Esophagus muscularis mucosa (tissue), 4 donors: ENCODE results near the gene ISG15. TPM values are rescaled to one million over a fixed set of nuclear protein-coding genes. Genes with fewer than 3 reads are reported as not detected.
"Not testable (repeated sequence)": the region's sequence is repeated elsewhere in the genome, so short reads cannot be mapped to it uniquely, and the experiment has no call there.

Experiments
- DNase-seq: peaks from one replicate; pipeline ENCODE4 v3.0.0-alpha.2; 2017; ENCODE audit errors: extremely low spot score
- H3K27ac ChIP-seq, 4 donors: fragments of 200-600 bp; sonication (generic); replicated peaks in 1 of 4; 1 replicate in 3 of 4; 2 replicates in 1 of 4; pipeline ENCODE4 v1.5.1; 2016 to 2019; ENCODE audit warnings: mild to moderate bottlenecking in 1 of 4
- H3K27me3 ChIP-seq, 4 donors: fragments of 200-600 bp; sonication (generic); one replicate each; pipeline versions ENCODE4 v1.5.1 to v1.6.0; 2016 to 2019
- H3K36me3 ChIP-seq, 4 donors: fragments of 200-600 bp; sonication (generic); one replicate each; pipeline ENCODE4 v1.5.1; 2016 to 2019
- H3K4me1 ChIP-seq, 4 donors: fragments of 200-600 bp; sonication (generic); one replicate each; pipeline ENCODE4 v1.5.1; 2016 to 2019
- H3K4me3 ChIP-seq, 4 donors: fragments of 200-600 bp; sonication (generic); 1 replicate in 2 of 4; 2 replicates in 2 of 4; pipeline ENCODE4 v1.5.1; 2016 to 2019; ENCODE audit warnings: mild to moderate bottlenecking in 4 of 4, moderate library complexity in 1 of 4
- H3K9me3 ChIP-seq, 4 donors: fragments of 200-600 bp; sonication (generic); 1 replicate in 3 of 4; 2 replicates in 1 of 4; pipeline ENCODE4 v1.5.1; 2016 to 2019
- EP300 ChIP-seq: sonication (generic); formaldehyde crosslinking; IDR thresholded peaks from one replicate; pipeline ENCODE4 v1.6.1; 2017; ENCODE audit warnings: antibody characterized with exemption
- POLR2A ChIP-seq: fragments of 450-650 bp; IDR thresholded peaks from one replicate; pipeline ENCODE4 v1.6.1; 2017; ENCODE audit warnings: antibody characterized with exemption, moderate library complexity, mild to moderate bottlenecking, low read depth
- POLR2AphosphoS5 ChIP-seq, 2 donors: sonication (generic); formaldehyde crosslinking; IDR thresholded peaks; one replicate each; pipeline ENCODE4 v1.6.1; 2017; ENCODE audit warnings: antibody characterized with exemption in 2 of 2
- WGBS: methylation state at CpG from one replicate; pipeline ENCODE4 v1.1.5; 2018; 5-methylcytosine and 5-hydroxymethylcytosine counted together
- intact Hi-C: fragments of 100-400 bp; cut with DNase I; formaldehyde crosslinking; loops from one replicate; pipeline ENCODE4 v1.15.1; 2023
- total RNA-seq, 4 donors: library from RNA; depleted of rRNA; stranded (reverse); fragments of >200 nt; gene quantifications; one replicate each; pipeline versions ENCODE4 v1.1.0 to v1.2.1, GENCODE V29; 2016
- TF ChIP-seq, protein P1 (sequence below), 3 experiments: fragments of 200-600 bp in 2 of 3; fragments of 450-650 bp in 1 of 3; sonication (generic) in 2 of 3; IDR thresholded peaks; one replicate each; pipeline ENCODE4 v1.5.1; 2017 to 2019; ENCODE audit warnings: antibody characterized with exemption in 3 of 3, mild to moderate bottlenecking in 2 of 3, moderate library complexity in 1 of 3

The ISG15 gene
- total RNA-seq, 4 donors from 2014 or later, result 39.4 to 74.9 (median 41.1) TPM

DNA sequence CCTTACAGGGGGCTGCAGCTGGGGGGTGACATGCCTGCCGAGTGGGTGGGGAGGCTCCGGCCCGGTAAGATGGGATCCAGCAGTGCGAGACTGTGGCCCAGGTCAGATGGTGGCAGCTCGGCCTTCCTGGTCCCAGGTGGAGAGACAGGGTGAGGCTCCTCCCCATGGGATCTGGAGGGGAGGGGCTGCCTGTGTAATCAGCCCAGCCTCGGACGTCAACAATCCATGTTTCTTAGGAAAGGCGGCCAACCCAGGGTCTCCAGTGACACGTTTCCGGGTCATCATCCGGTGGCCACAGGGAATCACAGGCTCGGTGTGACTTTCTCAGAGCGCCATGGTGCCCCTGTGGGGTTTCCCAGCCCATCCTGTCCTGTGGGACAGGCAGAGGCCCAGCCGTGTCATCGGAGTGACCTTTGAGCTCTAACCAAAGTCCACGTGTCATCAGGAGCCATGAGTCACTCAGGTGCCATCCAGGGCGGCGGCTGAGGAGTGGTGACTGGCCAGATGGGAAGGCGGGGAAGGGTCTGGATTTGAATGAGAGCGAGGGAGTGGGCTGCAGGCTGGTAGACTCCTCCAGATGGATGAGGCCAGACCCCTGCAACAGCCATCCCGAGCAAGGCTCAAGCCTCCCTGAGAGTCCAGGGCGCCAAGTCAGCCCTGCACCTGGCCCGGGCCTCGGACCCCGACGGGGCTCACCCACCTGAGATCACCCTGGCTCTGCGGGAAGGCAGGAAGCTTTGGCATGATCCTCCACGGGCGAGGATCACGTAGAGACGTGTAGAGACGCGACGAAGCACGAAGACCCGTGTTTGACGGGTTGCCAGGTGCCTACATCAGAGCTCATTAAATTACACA is 6.8 kb upstream of the ISG15 start:
- intact Hi-C loops, result no loop called here
- Histone ChIP-seq H3K36me3 (peaks cover 0 to 5% (median 0%) of the 10 kb centered on the region in 4 donors), H3K4me3 (no peak overlapping the region), H3K4me1 (peaks cover 18 to 29% (median 24%) of the 10 kb centered on the region in 4 donors), H3K9me3 (no peaks in the 10 kb centered on the region), H3K27ac (no peak overlapping the region), H3K27me3 (peaks cover 0 to 35% (median 0%) of the 10 kb centered on the region in 4 donors)
- TF ChIP-seq EP300, result no peak
- no peak for TF ChIP-seq POLR2A
- TF ChIP-seq, protein P1, sequence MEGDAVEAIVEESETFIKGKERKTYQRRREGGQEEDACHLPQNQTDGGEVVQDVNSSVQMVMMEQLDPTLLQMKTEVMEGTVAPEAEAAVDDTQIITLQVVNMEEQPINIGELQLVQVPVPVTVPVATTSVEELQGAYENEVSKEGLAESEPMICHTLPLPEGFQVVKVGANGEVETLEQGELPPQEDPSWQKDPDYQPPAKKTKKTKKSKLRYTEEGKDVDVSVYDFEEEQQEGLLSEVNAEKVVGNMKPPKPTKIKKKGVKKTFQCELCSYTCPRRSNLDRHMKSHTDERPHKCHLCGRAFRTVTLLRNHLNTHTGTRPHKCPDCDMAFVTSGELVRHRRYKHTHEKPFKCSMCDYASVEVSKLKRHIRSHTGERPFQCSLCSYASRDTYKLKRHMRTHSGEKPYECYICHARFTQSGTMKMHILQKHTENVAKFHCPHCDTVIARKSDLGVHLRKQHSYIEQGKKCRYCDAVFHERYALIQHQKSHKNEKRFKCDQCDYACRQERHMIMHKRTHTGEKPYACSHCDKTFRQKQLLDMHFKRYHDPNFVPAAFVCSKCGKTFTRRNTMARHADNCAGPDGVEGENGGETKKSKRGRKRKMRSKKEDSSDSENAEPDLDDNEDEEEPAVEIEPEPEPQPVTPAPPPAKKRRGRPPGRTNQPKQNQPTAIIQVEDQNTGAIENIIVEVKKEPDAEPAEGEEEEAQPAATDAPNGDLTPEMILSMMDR (IDR thresholded peaks at IDR 0.05), result no peak
- no peak for TF ChIP-seq POLR2AphosphoS5 (IDR thresholded peaks at IDR 0.05)
- no peak for DNase-seq
- 83% methylated on average over 24 of the region's 37 CpGs for WGBS

DNA sequence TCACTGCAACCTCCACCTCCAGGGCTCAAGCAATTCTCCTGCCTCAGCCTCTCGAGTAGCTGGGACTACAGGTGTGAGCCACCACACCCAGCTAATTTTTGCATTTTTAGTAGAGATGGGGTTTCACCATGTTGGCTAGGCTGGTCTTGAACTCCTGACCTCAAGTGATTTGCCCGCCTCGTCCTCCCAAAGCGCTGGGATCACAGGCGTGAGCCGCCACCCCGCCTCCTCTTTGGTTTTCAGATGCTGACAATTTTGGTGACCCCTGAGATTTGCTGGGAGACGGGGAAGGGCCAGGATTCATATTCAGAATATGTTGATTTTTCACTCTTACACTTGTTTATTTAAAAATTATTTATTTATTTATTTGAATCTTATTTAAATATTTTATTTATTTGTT is 3.2 kb upstream of the ISG15 start:
- intact Hi-C loops, DNase-seq, H3K27ac ChIP-seq, H3K9me3 ChIP-seq, H3K4me3 ChIP-seq, H3K36me3 ChIP-seq: not testable (repeated sequence)
- H3K27me3 ChIP-seq, result peaks cover 0 to 18% (median 0%) of the 10 kb centered on the region in 4 donors
- H3K4me1 ChIP-seq, result peaks cover 28 to 35% (median 31%) of the 10 kb centered on the region in 4 donors
- WGBS, result 94% methylated on average over 8 of the region's 8 CpGs

DNA sequence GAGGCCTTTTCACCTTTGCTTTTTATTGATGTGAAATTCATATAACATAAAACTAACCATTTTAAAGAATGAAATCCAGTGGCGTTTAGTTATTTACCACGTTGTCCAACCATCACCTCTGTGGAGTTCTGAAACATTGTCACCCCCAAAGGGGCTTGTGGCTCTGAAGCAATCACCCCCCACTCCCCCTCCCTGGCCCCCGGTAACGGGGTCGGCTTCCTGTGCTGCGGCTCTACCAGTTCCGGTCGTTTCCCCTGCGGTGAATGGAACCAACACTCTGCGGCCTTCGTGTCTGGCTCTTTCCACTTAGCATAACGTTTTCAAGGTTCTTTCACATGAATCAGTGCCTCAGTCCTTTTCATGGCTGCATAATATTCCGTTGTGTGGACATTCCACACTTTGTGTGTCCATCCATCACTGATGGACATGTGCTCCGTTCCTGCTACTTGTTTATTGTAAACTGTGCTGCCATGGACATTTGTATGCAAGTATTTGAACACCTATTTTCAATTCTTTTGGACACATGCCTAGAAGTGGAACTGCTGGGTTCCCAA is 1.8 kb upstream of the ISG15 start:
- H3K27ac ChIP-seq, result no peak overlapping the region
- TF ChIP-seq, protein P1 (IDR thresholded peaks at IDR 0.05), result no peak
- TF ChIP-seq POLR2AphosphoS5 (IDR thresholded peaks at IDR 0.05) (no peak), POLR2A (no peak), EP300 (no peak)

DNA sequence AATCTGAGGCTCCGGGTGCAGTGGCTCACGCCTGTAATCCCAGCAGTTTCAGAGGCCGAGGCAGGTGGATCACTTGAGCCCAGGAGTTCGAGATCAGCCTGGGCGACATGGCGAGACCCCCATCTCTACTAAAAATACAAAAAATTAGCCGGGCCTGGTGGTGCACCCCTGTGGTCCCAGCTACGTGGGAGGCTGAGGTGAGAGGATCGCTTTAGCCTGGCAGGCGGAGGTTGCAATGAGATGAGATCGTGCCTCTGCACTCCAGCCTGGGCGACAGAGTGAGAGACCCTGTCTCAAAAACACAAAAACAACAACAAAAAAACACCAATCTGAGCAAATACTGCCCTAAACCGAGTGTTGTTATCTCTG is 577 bp upstream of the ISG15 start:
- whole genome bisulfite sequencing, result 70% methylated on average over 13 of the region's 13 CpGs
- DNase-seq, intact Hi-C loops, H3K9me3 ChIP-seq, H3K27me3 ChIP-seq, H3K36me3 ChIP-seq: not testable (repeated sequence)
- Histone ChIP-seq H3K4me3 (peak overlapping the region; percentile 65 to 76 (median 68)), H3K27ac (peak overlapping the region; percentile 85 to 93 (median 91)), H3K4me1 (peaks cover 18 to 28% (median 24%) of the 10 kb centered on the region in 4 donors)

More for the DNA sequence above, 1.8 kb upstream of the ISG15 start:
- Histone ChIP-seq H3K4me3 (no peak overlapping the region), H3K27me3 (peaks cover 0 to 9% (median 0%) of the 10 kb centered on the region in 4 donors), H3K9me3 (no peaks in the 10 kb centered on the region), H3K4me1 (peaks cover 18 to 28% (median 24%) of the 10 kb centered on the region in 4 donors), H3K36me3 (no peaks in the 10 kb centered on the region)
- WGBS, result 78% methylated on average over 14 of the region's 14 CpGs
- DNase-seq, result no peak
- intact Hi-C loops, result no loop called here

DNA sequence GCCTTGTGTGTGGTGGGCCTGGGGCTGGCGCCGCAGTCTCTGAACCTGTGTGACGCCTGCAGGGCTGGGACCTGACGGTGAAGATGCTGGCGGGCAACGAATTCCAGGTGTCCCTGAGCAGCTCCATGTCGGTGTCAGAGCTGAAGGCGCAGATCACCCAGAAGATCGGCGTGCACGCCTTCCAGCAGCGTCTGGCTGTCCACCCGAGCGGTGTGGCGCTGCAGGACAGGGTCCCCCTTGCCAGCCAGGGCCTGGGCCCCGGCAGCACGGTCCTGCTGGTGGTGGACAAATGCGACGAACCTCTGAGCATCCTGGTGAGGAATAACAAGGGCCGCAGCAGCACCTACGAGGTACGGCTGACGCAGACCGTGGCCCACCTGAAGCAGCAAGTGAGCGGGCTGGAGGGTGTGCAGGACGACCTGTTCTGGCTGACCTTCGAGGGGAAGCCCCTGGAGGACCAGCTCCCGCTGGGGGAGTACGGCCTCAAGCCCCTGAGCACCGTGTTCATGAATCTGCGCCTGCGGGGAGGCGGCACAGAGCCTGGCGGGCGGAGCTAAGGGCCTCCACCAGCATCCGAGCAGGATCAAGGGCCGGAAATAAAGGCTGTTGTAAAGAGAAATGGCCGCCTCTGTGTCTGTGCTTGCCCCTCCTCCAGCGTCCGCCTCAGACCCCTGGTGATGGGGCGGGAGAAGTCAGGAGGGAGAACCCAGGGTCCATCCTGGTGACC is 788 bp downstream of the ISG15 start:
- no peaks in the 10 kb centered on the region for H3K36me3 ChIP-seq
- peak overlapping the region; percentile 65 to 76 (median 68) for H3K4me3 ChIP-seq
- H3K9me3 ChIP-seq, result no peaks in the 10 kb centered on the region
- intact Hi-C loops, result no loop called here
- no peak for DNase-seq
- 41% methylated on average over 5 of the region's 41 CpGs for WGBS
- H3K27ac ChIP-seq, result peak overlapping the region; percentile 85 to 93 (median 91)
- H3K4me1 ChIP-seq, result peaks cover 18 to 35% (median 29%) of the 10 kb centered on the region in 4 donors
- no peak for TF ChIP-seq POLR2AphosphoS5 (IDR thresholded peaks at IDR 0.05)
- no peak for TF ChIP-seq EP300
- TF ChIP-seq, protein P1 (IDR thresholded peaks at IDR 0.05), result no peak
- no peak for TF ChIP-seq POLR2A
- no peaks in the 10 kb centered on the region for H3K27me3 ChIP-seq
